ENCODE data around the gene HES1. TPM values are rescaled to one million over a fixed set of nuclear protein-coding genes. Genes with fewer than 3 reads are reported as not detected.
A peak's percentile ranks its signal among the peaks of the same experiment; 100 is the strongest.

HES1 gene
- total and polyA plus RNA-seq, 9 of the 15 experiments (the other 6 are each of a cell fraction or from before 2014, with no cell fraction given), result 3.4 to 37.0 (median 19.3) TPM

- TF ChIP-seq MLLT1 (IDR thresholded peaks at IDR 0.05) (peak in 1 of 2 experiments; percentile 52; a peak in 1 of 4 replicates), BRF2 (IDR thresholded peaks at IDR 0.05; ENCODE audit: borderline replicate concordance, insufficient read depth, insufficient read length) (no peak), POLR2H (tag; IDR thresholded peaks at IDR 0.05; ENCODE audit: low read depth) (no peak), PTRF (tag; IDR thresholded peaks at IDR 0.05) (no peak), U2AF1 (optimal IDR thresholded peaks at IDR 0.05; ENCODE audit: low read depth, low read length) (peak; percentile 84), FOXP1 (CRISPR knock-in tag; IDR thresholded peaks at IDR 0.05) (no peak), HDAC1 (IDR thresholded peaks at IDR 0.05) (no peak), CBFB (CRISPR knock-in tag; IDR thresholded peaks at IDR 0.05) (0 out of 2 replicates have a peak, but pooled peaks have one; percentile 27), BRD9 (IDR thresholded peaks at IDR 0.05; ENCODE audit: low read depth, partially characterized antibody) (no peak), ZKSCAN1 (IDR thresholded peaks at IDR 0.05; ENCODE audit: low read depth, low read length) (no peak), BHLHE40 (IDR thresholded peaks at IDR 0.05; ENCODE audit: low read length) (peak; percentile 91), ZNF239 (CRISPR knock-in tag; IDR thresholded peaks at IDR 0.05) (no peak), PKNOX1 (IDR thresholded peaks at IDR 0.05) (no peak), ZNF354B (CRISPR knock-in tag; IDR thresholded peaks at IDR 0.05) (no peak), KLF16 (IDR thresholded peaks at IDR 0.05) (no peak), UBTF (IDR thresholded peaks at IDR 0.05; ENCODE audit: borderline replicate concordance in 1 of 2, low read depth in 2 of 2, low read length in 2 of 2) (peak in 1 of 2 experiments; percentile 64; a peak in 2 of 4 replicates), SMARCA4 (IDR thresholded peaks at IDR 0.05) (no peak), ZNF184 (CRISPR knock-in tag; IDR thresholded peaks at IDR 0.05) (no peak), HES1 (IDR thresholded peaks at IDR 0.05; ENCODE audit: low read depth) (peak; percentile 90), PYGO2 (tag; IDR thresholded peaks at IDR 0.05) (no peak), WHSC1 (IDR thresholded peaks at IDR 0.05; ENCODE audit: low read length) (no peak), MAZ (CRISPR knock-in tag; conservative IDR thresholded peaks at IDR 0.05 in 1 of 2, IDR thresholded peaks at IDR 0.05 in 1 of 2) (no peak; a peak in 2 of 4 replicates)
Observed at GRCh38 chr3:194134231-194134756, 1.7 kb upstream of the HES1 start (continued).
